Epithelial cell of prostate (primary cell): ENCODE results near the gene GRB10.

Experiments used
- DNase-seq: peaks from one replicate; pipeline ENCODE4 v3.0.0-alpha.2; 2011; ENCODE audit warnings: low read depth, low spot score
- H3K27ac ChIP-seq: fragments of 450-650 bp; 2 replicates; pipeline ENCODE4 v1.5.1; 2017; ENCODE audit warnings: mild to moderate bottlenecking

Gene GRB10

DNA sequence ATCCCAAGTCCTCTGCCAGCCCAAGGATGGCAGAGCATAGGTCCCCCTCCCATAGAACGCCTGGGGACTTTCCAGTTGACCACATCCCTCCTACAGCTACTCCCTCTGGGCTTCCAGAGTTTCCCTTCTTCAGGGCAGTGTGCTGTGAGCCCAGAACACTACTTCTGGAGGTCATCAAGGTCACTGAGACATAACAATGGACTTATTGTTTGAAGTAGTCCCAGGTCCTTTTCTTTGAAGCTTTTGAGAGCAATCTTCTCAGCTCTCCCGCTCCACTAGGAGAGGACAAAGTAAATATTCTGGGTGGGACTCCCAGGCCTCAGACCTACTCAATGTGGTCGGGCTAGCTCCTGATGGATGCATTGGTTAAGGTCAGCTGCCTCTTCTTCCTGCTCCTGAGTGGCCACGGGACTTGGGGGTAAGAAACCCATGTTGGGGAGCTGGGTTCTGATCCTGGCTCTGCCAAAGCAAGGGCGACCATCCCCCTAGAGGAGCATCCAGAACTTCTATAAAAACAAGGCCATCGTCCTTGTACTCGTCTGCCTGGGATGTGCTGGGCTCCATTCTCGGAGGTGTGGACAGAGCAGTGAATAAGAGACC is 134.0 kb downstream of the GRB10 start:
- no peak overlapping the region for H3K27ac ChIP-seq
- no peak for DNase-seq

DNA sequence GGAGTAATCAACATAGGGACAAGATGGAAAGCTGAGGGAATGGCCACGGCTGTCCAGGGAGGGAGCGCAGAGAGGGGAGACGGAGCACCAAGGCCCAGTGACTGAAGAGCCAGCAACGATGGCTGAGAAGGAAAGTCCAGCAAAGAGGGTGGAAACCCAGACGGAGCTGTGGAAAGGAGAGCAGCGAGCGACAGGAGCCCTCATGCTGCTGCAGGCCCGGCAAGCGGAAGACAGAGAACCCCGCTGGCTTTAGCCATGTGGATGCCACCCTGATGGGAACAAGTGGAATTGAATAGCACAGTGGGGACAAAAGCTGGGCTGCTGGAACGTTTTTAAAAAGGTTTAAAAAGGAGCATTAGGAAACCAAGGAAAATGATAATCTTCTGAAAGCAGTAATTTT is 134.6 kb downstream of the GRB10 start:
- no peak overlapping the region for H3K27ac ChIP-seq
- DNase-seq: no peak

DNA sequence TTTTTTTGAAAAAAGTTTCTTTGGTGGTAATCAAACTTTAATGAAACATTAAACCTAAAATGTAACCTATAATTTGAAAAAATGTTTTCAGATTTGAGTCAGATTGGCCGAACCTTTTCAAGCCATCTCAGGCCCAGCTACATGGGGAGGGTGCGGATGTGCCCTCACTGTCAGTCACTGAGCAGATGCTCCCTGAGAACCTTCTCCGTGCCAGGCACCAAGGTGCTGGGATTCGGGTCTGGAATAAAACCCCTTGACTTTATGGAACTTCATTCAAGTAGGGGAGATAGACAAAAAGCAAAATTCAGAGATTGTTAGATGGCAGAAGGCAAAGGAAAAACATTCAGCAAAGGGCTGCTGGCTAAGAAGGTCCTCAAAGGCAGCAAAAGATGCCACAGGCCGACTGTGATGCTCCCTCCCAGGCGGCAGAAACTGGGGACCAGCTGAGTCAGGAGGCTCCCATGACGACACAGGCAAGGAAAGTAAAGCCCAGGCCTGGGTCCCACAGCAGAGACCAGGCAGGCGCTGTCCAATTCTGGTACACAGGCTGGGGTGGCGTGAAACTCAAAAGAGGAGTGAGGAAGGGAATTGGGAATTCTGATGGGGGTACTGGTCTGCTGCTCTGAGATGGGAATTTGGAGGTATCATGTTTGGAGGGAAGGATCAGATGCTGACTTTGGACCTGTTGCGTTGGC is 135.3 kb downstream of the GRB10 start:
- H3K27ac ChIP-seq: no peak overlapping the region
- DNase-seq: no peak

DNA sequence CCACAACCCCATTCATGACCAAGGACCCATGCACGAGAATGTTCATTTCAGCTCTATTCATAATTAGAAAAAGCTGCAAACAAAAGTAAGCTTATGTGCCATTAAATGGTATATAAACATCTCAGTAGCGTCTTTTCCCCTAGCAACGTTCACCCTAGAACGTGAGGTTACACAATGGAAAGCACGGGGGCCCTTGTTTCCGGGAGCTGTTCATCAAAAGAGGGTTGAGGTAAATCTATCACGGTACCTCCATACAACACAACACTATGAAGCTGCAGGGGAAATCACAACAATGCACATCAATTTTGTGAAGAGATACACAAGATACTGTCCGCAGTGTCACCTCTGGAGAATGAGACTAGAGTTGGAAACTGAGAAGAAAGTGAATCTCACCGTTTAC is 136.6 kb downstream of the GRB10 start:
- no peak for DNase-seq
- H3K27ac ChIP-seq: no peak overlapping the region

DNA sequence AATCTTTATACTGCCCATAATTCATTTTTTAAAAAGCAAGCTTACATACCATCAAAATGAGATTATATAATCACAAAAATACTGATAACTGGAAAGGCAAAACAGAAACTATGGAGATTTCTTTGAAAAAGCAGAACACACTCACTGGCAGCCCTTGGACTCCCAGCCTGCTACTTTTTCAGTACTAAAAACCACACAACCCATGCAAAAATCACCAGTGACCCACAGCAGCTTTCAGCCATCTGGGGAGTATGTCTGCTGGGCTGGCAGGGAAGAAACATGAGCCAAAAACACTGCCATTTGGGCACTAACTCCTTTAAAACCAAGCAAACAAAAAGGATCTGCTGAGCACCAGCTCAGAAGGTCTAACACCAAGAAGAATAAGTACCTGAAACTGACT is 137.5 kb downstream of the GRB10 start:
- H3K27ac ChIP-seq: no peak overlapping the region
- no peak for DNase-seq

DNA sequence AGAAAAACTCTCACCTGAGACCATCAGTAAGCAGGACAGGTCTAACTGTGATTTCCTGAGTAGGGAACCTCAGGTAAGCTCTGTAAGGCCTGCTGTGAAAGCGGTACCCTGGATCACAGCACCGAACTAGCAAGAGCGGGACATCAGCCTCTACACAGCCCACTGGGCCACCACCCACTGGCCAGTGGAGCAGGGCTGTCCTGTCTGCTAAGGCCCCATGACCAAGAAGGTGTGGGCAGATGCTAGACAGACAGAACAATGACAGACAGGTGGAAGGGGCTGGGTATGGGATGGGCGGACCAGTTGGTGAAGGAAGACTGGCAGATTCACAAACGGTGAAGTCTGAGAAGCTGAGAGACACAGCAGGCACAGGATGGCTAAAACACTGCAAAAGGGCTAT is 138.1 kb downstream of the GRB10 start:
- no peak for DNase-seq
- no peak overlapping the region for H3K27ac ChIP-seq

DNA sequence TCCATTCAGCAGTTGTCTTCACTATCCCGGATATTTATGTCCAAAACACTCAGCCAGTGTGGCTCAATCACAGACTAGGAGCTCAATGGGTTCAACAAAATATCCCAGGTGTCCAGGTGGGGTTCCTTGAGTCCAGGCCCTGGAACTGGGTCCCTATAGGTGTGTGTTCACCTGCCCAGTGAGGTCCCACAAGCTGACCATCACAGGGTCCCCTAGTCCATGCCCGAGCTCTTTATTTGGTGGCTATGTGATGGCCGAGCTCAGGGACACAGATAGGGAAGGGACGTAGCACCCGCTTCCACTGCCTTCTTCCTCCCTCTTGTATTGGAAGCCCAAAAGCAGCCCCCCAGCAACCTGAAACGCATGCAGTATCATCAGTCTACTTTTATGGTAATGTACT is 138.6 kb downstream of the GRB10 start:
- DNase-seq: no peak

DNA sequence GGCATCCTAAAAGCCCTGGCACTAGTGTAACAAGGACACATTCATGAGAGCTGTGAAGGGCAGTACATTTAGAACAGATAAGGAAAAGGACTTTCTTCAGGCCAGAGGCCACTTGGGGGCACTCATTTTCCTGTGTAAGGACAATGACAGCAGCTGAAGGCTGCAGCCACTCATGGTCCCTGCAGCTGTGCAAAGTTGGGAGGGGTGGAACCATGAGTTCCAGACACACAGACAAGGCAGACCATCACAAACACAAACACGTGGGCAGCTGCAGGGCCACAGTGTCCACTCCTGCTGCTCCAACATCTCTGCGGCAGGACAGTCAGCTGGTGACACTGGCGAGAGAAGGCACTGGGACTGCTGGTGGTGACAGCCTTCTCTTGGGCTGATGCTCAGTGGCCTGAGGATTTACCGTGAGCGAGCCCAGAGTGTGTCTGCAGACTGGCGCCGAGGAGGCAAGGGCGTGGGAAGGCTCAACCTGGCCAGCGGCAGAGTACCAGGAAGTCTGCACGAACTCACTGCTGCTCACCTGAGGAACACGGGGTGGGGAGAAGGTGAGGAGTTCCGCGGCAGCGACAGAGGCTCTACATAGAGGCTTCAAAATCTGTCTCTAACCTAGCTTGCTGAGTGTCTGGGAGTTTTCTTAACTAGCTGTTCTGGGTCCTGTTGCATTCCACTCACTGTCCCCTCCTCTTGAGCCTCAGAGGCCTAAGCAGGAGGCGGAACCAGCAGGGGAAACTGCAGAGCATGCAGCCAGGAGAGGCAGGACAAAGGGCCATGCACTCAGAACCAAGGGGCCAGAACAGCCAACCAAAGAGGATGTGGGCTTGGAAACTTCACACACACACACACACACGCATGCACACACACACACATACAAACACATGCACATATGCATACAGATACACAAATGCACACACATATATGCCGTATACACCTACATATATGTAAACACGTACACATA is 141.0 kb downstream of the GRB10 start:
- no peak overlapping the region for H3K27ac ChIP-seq
- no peak for DNase-seq

More for the DNA sequence above, 138.6 kb downstream of the GRB10 start:
- no peak overlapping the region for H3K27ac ChIP-seq

DNA sequence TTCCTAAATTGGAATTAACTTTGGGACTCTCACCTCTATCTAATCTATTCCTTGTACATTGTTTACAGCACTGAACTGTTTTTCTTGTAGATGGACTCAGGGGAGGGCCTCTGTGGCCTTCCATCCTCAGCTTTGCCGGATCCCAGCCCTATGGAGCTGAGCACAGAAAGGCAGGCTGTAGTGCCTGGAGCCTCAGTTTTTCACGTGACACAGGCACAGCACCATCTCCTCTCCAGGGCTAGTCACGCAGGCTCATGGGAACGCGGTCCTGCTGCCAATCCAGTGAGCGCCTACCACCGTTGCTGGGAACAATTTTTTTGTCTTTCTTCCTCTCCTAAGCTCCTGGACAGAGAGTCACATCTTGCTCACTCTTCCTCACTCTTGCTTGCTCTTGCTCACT is 141.9 kb downstream of the GRB10 start:
- DNase-seq: no peak
- H3K27ac ChIP-seq: no peak overlapping the region

DNA sequence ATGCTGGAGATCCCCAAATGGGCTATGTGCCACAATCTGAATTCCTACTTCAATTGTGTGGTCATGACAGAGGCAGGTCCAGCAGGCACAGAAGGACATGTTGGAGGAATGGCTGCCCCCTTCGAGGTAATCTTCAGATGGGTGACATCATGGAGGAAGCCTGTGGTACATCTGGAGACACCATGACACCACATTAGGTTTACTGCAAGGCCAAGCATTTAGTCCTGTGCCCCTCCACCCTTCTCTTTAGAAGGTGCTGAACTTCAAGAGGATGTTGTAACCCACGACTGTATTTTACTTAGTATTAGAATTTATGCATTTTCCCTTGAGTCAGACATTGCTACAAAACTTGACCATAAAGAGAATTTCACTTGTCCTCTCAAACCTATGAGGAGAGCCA is 142.4 kb downstream of the GRB10 start:
- DNase-seq: no peak
- no peak overlapping the region for H3K27ac ChIP-seq

DNA sequence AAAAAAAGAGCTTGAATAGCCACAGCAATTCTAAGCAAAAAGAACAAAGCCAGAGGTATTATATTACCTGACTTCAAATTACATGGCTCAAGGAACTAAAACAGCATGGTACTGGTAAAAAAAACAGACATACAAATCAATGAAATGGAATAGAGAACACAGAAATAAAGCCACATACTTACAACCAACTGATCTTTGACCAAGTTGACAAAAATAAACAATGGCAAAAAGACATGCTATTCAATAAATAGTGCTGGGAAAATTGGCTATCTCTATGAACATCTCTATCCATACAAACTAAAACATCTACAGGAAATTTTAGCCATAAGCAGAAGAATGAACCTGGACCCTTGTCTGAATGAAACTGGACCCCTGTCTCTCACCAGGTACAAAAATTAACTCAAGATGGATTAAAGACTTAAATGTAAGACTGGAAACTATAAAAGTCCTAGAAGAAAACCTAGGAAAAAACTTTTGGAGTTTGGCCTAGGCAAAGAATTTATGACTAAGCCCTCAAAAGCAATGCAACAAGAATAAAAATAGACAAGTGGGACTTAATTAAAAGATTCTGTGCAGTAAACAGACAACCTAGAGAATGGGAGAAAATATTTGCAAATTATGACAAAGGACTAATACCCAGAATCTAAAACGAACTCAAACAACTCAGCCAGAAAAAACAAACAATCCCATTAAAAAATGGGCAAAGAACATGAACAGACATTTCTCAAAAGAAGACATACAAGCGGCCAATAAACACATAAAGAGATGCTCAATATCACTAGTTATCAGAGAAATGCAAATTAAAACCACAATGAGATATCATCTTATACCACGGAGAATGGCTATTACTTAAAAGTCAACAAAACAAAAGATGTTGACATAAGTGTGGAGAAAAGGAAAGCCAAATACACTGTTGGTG is 144.7 kb downstream of the GRB10 start:
- DNase-seq: no peak
- H3K27ac ChIP-seq: no peak overlapping the region

DNA sequence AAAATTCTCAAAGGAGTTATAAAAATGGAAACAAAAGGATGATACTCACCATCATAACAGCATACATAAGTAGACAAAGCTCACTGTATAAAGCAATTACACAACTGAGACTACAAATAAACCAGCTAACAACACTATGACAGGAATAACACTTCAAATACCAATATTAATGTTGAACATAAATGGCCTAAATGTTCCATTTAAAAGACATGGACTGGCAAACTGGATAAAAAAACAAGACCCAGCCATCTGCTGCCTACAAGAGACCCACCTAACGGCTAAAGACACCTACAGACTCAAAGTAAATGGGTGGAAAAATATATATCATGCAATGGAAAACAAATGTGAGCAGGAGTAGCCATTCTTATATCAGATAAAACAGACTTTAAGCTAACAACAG is 148.3 kb downstream of the GRB10 start:
- no peak for DNase-seq
- no peak overlapping the region for H3K27ac ChIP-seq

DNA sequence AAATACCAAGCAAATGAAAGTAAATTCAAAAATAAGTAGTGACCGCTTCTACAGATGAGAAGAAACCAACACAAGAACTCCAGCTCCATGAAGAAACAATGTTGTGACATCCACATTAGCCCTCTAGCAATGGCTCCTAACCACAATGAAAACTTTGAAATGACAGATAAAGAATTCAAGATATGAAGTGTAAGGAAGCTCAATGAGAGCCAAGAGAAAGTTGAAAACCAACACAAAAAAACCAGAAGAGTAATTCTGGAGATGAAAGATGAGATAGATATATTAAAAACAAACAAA is 149.3 kb downstream of the GRB10 start:
- DNase-seq: no peak
- no peak overlapping the region for H3K27ac ChIP-seq

DNA sequence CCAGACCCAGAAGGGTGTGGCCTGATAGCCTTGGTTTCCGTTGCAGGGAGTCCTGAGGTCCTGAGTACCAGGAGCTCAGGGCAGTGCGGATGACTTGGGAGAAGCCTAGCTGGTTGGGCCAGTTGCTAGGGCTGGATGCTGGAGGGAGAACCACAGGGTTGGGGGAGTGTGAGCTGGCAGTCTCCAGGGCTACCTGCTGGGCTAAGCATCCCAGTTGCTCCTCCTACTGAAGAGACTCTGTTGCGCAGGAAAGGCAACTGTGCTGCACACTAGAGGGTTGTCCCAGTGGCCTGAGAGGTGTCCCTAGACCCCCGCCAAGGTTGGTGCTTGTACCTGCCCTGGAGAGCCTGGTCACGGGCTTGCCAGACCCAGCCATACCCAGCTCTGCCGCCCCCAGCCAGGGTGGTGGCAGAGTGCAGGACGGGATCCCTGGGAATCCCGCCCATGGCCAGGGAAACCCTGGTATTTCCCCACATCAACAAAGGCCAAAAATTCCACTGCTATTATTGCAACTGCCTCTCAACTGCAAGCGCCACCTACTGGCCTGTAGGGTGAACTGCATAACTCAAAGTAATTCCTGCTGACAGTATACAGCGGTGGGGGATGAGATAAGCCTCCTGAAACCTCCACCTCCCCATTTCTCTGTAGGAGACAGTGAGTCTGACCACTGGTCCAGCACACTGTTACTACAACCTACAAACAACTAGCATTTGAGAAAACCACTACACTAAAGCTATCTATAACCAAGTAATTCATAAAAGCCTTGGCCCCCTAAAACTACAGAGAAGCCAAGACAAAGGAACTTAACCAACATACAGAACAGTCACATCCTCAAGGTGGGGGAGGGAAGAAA is 149.9 kb downstream of the GRB10 start:
- no peak for DNase-seq
- no peak overlapping the region for H3K27ac ChIP-seq

DNA sequence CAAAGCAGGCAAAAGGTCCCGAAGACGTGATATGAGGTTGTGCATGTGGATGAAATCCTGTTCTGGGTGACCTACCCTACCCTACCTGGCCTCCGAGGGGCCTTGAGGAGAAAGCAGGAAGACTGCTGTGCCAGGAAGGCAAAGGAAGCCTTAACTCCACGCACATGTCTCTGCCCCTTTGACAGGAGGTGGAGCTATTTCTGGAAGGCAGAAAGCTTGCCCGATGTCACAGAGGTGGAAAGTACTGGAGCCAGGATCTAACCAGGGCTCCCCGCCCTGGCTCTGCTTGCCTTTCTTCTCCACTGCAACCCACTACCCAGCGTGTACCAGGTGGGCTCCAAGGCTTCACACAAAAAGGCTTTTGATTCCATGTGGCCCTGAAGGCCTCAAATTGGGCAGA is 151.1 kb downstream of the GRB10 start:
- DNase-seq: no peak
- H3K27ac ChIP-seq: no peak overlapping the region

DNA sequence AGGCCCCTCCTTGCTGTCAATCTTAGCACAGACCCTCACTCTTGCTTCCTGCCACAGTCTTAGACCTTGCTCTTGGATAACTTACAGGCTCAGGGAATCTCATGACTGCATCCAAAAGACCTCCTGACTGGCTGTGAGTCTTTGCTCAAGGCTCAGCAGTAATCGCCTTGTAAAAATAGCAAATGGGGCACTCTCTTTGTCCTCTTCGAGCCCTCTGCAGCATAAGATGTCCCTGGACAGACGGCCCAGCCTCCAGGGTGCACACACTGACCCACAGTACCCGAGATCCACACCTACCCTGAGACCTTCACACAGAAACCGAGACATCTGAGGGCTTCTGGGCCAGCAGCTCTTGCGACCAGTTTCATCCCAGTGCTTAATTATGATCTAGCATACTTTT is 151.6 kb downstream of the GRB10 start:
- no peak for DNase-seq
- H3K27ac ChIP-seq: no peak overlapping the region

DNA sequence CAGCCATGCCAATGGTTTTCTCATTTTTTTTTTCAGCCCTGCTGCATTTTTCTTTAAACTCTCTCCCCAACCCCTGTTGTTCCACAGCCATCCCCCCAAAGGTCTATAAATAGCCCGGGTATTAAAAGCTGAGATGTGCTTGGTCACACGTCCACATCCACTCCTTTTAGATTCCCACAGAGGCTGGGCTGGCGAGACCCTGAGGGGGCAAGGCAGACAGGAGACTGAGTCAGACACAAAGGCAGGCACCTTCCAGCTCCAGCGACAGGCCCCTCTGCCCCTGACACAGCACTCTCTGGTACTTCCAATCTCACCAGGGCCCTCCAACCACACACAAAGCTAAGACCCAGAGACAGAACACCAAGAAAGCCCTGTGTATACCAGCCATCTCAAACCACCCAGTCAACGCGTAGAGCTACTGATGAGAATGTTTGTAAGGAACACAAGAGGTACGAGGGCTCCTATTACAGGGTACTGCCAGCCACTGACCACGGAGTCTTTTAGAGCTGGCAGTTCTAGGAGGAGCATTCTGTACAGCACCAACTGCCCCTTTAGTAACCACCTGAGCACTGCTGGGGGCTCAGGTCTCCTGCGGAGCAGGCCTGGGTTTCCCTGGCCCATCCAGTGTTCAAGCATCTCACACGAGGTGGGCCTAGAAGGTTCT is 153.3 kb downstream of the GRB10 start:
- H3K27ac ChIP-seq: no peak overlapping the region
- DNase-seq: no peak

DNA sequence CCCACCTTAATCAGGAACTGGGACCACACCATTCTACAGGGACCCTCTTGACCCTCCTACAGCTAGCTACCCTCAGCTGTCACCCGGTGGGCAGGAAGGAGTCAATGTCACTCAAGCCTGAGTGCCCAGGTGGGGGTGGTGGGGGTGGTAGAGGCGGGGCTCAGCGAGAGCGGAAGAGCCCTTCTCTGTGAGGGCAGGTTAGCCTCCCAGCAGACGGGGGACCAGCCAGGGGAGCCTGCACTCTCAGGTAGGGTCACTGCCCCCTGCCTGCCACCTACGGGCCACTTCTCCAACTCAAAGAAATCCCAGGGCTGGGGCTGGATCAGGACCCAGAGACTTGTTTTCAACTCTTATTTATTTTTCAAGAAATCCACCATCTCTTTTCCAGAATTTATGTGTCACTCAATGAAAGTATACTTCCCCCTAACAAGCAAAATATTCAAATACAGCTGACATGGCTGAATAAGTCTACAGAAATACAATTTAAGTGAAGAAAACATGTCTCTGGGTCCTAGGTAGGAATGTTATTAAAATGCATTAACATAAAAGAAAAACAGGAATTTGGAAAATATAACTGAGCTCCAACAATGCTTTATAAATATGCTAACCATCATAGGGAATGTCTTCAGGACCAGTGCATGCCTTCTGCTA is 154.1 kb downstream of the GRB10 start:
- H3K27ac ChIP-seq: no peak overlapping the region
- no peak for DNase-seq
